Measurements from ENCODE around the gene FRZB.
"Not testable (repeated sequence)": the region's sequence is repeated elsewhere in the genome, so short reads cannot be mapped to it uniquely, and the experiment has no call there.

The FRZB gene

GRCh38 chr2:182890305-182890704 is 23.9 kb upstream of the FRZB start:
- DNase-seq (ENCODE audit: low read depth in 2 of 2) = no peak

DNA sequence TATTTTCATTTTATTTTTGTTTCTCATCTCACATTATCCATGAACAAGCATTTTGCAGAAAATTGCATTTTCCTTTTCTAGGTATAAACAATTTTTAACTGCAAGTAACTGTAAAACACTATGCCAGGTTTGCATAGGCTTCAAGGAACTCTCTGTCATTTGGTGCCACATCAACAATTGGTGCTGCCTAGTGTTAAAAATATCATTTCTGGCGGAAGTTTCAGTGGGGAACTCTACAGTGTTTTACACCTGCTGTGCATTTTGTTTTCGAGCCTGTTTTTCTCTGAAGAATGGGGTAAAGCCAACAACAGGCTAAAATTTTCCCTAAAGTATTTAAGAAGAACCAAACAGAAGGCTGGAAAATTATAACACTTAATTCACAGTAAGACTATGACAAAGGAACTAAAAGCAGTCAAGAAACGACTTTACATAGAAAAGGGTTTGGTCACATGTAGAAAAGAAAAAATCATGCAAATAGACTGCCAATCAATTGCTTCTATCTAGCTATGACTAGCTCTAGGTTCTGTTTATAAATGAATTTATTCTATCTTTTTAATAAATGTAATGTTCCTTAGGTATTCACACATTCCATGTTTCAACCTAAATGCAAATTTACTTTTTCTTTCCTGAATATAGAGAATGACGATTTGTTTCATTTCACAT is 21.4 kb upstream of the FRZB start:
- no peak for DNase-seq (ENCODE audit: low read depth in 2 of 2)

- DNase-seq (ENCODE audit: low read depth in 2 of 2) = no peak
Measured at GRCh38 chr2:182887093-182887492, 20.7 kb upstream of the FRZB start.

GRCh38 chr2:182885771-182886170 is 19.3 kb upstream of the FRZB start:
- no peak for DNase-seq (ENCODE audit: low read depth in 2 of 2)

DNA sequence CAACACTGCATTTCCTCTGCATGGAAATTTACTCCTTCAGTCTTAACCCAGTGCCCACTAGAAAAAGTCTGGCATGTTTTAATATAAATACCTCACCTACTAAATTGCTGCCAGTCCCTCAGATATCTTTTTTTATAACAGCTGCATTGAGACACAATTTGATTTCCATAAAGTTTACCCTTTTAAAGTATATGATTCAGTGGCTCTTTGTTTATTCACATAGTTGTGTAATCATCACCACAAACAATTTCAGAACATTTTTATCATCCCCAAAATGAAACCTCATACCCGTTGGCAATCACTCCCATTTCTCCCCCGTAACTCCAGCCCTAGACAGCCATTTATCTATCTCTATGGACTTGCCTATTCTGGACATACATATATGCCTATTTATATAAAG is 17.0 kb upstream of the FRZB start:
- no peak for DNase-seq (ENCODE audit: low read depth in 2 of 2)

GRCh38 chr2:182880100-182880499 is 13.7 kb upstream of the FRZB start:
- DNase-seq (ENCODE audit: low read depth in 2 of 2) = not testable (repeated sequence)

DNA sequence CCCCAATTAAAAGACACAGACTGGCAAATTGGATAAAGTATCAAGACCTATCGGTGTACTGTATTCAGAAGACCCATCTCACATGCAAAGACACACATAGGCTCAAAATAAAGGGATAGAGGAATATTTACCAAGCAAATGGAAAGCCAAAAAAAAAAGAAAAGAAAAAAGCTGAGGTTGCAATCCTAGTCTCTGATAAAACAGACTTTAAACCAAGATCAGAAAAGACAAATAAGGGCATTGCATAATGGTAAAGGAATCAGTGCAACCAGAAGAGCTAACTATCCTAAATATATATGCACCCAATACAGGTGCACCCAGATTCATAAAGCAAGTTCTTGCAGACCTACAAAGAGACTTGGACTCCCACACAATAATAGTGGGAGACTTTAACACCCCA is 10.2 kb upstream of the FRZB start:
- DNase-seq (ENCODE audit: low read depth in 2 of 2) = not testable (repeated sequence)

DNA sequence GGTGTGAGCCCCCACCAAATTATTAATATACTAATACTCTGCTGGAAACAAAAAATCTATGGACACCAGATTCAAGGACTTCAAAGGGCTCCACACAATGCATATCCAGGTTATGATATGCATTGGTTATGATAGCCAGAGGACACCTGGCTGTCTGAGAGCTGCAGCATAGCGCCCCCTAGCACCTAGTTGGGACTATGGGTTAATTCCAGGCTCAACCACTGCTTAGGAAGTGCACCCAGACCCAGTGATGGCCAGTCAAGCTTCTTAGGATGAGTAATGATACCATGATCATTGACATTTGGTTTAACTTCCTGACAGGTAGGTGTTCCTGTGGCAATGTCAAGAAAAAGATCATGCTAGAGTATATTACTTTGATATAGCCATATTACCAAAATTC is 3.8 kb upstream of the FRZB start:
- no peak for DNase-seq (ENCODE audit: low read depth in 2 of 2)

DNA sequence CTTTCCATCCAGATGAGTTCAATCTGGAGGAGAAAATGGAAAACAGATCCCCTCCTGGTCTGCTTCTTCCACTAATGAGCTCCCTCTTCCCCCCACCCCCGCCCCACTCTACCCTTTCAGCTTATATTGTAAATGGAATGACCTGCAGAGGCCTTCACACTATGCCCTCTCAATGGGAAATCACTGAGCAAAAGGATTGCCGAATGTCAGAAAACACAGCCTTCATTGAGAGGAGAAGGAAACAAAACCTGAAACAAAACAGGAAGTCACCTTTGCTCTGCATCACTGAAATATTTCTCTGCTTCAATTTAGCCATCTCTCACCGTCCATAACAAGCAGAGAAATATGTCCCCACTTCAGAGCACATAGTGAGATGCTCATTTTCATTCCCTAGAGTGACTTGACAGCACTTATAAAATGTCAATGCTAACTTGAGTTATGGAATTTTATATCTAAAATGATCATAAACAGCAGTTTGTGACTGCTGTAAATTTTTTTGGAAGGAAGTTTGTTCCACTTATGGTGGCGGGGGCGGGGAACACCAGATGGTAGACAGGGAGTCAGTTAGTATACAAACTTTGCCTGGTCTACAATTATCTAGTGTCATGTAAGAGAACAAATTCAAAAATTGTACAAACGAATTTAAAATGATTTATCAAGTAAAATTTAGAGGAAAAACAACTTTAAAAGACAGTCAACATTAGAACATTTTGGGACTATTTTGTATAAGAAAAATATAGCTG is 1.8 kb upstream of the FRZB start:
- no peak for DNase-seq (ENCODE audit: low read depth in 2 of 2)

DNA sequence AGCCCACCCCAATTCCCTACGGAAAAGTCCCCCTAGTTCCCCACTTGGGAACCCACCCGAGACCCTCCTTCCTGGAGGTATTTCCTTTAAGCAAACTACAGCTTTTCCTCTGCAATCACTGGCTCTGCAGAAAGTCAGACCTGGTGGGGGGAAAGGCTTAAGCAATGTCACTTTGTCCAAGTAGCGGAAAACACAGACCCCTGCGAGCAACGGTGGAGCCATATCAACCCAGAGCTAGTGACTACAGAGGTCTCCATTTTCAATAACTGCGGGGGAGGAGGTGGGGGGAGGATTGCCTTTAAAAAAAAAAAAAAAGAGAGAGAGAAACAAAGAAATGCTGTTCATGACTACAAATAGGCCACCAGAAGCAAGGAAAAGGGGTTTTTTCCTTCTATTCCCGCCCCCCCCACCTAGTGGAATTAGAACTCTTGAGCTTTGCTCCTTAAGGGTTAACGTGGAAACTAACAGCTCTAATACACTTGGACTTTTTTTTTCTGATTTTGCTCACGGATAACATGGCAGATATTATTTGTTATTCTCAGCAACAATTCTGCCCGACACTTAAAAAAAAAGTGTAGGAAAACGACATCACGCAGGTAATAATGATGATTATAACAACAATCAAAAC is 1.1 kb upstream of the FRZB start:
- no peak for DNase-seq (ENCODE audit: low read depth in 2 of 2)

- no peak for DNase-seq (ENCODE audit: low read depth in 2 of 2)
Measured at GRCh38 chr2:182866095-182866460, 359 bp downstream of the FRZB start.

DNA sequence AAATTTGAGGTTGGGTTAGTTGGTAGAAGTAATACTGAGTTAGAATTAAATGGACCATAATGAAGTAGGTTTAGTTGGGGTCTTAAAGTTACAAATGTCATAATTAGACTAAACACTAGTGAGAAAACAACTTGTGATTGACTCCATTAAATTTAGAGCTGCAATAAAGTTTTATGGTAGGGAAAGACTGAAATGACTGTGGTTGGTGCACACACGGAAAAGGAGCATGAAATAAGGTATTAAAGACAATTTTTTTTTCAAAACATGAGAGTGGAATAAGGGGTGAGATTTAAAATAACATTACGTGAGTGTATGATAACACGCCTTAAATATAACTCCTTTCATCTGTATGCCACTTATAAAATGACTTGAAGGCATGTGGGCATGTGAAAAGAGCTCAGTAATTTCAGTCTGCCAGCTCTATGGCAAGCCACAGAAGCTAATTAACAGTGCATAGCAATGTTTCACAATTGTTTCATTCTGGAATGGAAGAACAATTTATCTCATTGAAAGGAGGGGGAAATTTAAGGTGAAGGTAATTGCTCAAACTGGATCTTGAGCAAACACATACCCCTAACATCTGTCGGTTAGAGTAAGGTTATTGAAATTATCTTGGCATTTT is 1.4 kb downstream of the FRZB start:
- DNase-seq (ENCODE audit: low read depth in 2 of 2) = no peak

- DNase-seq (ENCODE audit: low read depth in 2 of 2) = no peak
Measured at GRCh38 chr2:182863642-182864041, 2.8 kb downstream of the FRZB start.

GRCh38 chr2:182862091-182862490 is 4.3 kb downstream of the FRZB start:
- no peak for DNase-seq (ENCODE audit: low read depth in 2 of 2)

- no peak for DNase-seq (ENCODE audit: low read depth in 2 of 2)
Measured at GRCh38 chr2:182860858-182861257, 5.6 kb downstream of the FRZB start.

DNA sequence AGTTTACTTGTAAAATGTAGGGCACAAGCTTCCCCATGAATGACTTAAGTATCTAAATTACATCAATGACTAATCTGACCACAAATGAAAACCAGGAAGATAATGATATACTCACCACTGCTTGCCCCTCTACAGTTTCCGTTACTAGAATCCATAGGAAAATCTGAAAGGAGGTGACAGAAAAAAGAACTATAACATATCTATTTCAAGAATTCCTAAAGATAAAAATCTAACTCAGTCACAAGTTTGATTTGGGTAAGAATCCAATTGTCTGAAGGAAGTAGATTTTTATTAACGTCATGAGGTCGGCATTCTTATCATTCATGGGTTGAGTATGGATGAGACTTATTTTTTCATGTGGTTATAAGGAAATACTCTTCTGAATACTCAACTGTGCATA is 7.8 kb downstream of the FRZB start:
- DNase-seq (ENCODE audit: low read depth in 2 of 2) = no peak

- no peak for DNase-seq (ENCODE audit: low read depth in 2 of 2)
Measured at GRCh38 chr2:182855376-182855775, 11.1 kb downstream of the FRZB start.

DNA sequence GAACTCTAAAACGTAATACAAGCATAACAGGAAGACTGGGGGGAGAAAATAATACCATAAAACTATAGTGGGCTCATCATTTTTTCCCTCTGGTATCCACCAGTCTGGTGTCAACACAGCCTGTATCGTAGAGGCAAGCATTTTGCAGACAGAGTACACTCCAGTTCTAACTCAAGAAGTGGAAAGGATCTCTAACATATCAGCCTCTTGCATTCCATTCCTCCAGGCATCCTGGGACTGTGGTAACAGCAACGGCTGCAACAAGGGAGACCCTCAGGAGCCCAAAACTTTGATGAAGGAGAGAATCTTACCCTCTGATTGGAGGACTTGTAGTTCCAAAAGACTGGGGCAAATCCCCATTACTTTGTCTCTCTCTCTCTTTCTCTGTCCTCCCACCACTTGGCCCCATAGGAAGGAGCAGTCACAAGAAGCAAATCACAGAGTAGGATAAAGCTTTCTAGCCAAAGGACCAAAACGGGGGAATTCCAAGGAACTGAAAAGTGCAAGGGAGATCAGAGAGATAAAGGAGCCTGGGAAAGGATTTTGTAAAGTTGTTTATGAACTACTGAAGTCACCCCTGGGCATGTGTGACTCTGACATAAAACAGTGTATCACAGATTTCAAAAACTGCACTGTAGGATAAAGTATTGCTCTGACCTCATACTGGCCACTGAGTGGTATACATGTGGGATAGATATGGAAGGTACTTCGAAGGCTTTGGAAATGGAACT is 11.9 kb downstream of the FRZB start:
- DNase-seq (ENCODE audit: low read depth in 2 of 2) = no peak

DNA sequence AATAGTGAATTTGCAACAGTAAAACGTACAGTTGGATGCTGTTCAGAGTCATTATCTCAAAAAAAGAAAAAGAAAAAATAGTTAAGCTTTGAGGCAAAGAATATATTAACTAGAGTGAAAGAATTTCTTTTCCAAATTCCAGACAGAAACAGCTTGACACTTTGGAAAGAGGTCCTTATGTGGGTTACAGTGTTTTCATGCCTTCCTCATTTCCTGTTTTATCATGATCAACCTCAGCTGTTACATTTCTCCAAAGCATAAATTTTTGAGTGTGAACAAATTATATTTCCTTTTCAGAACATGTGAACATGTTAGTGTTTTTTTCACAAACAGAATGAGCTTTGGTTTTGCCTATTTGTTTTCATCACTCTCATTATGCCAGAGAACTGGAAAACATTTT is 13.6 kb downstream of the FRZB start:
- no peak for DNase-seq (ENCODE audit: low read depth in 2 of 2)

DNA sequence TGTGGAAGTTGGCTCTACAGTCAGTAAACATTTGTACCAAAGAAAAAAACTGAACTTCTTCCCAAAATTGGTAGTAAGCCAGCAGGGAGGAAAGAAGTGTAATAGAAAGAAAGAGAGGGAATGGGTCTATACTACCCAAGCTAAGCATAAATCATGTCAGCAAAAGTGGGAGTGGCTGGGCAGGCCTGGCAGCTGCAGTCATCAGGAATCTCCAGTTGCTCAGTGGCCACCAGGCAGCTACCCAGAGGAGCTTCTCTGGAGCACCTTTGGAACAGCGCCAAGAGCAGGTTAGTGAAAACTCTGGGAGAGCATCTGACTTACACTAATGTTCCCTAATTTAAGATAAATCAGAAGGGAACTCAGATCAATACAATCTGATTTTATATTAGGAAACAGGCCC is 14.3 kb downstream of the FRZB start:
- DNase-seq (ENCODE audit: low read depth in 2 of 2) = no peak

DNA sequence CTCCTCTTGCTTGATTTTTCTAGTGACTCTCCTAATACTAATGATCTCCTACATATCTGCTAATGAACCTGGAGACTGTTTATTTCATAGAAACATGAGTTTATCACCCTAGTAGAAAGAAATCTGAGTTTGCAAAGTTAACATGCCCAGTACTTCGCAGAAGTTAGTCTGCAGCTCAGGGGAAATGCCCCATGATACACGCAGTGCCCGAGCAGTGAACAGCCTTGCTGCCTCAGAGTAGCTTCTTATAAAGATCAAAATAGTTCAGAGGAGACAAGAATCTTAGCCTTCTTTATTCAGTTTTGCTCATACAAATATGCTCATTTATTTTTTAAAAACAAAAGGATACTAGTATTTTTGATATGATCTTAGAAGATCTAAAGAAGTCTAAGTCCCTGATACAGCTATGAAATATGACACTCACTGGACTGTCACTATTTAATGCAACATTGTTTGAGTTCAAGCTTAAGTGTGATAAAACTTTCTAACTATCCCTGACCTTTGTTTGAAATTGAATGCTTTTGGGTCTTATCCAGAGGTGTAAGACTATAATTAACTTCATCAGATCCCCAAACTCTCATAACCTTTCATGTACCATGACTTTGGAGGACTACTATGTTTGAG is 20.5 kb downstream of the FRZB start:
- DNase-seq (ENCODE audit: low read depth in 2 of 2) = no peak

- DNase-seq (ENCODE audit: low read depth in 2 of 2) = no peak
Measured at GRCh38 chr2:182836451-182836850, 30.0 kb downstream of the FRZB start.
